ENCODE measurements around the gene DGKI. TPM values are rescaled to one million over a fixed set of nuclear protein-coding genes. Genes with fewer than 3 reads are reported as not detected.

Gene DGKI
- total RNA-seq, 1 experiment from 2014 or later, result 0.55 TPM

- no CpG with 5 or more reads among the region's 3 CpGs for WGBS (ENCODE audit: extremely low coverage, insufficient read length, low lambda C conversion rate)
- no peak overlapping the region for H3K27ac ChIP-seq (ENCODE audit: insufficient read length, low read depth, low read length)
Measured at GRCh38 chr7:137628216-137628615, 218.6 kb downstream of the DGKI start.

More at GRCh38 chr7:137628216-137628615, 218.6 kb downstream of the DGKI start:
- Mint-ChIP-seq H3K4me3 (no peak overlapping the region), H3K27me3 (ENCODE audit: low read depth) (no peaks in the 10 kb centered on the region), H3K27ac (no peak overlapping the region), H3K9me3 (peaks cover 3 to 4% of the 10 kb centered on the region in 2 experiments; a peak in 2 of 5 replicates), H3K36me3 (ENCODE audit: insufficient read depth in 1 of 3, low read depth in 3 of 3) (peaks cover 0 to 4% (median 3%) of the 10 kb centered on the region in 3 experiments; a peak in 4 of 7 replicates), H3K4me1 (0 out of 4 replicates have a peak, but pooled peaks cover 2 to 3% of the 10 kb centered on the region in 2 experiments)
- Histone ChIP-seq H2AFZ (ENCODE audit: low read length) (no peak overlapping the region), H3K18ac (ENCODE audit: insufficient read length, low read depth, low read length) (no peak overlapping the region), H3K79me2 (ENCODE audit: insufficient read depth, low read length) (no peaks in the 10 kb centered on the region), H2BK12ac (ENCODE audit: insufficient read length, low read depth, low read length) (no peak overlapping the region), H3K4ac (ENCODE audit: low read depth, low read length) (no peak overlapping the region), H3K79me1 (ENCODE audit: insufficient read depth, low read depth, low read length, poor library complexity, severe bottlenecking) (no peaks in the 10 kb centered on the region), H4K5ac (ENCODE audit: insufficient read length, low read depth, low read length) (no peak overlapping the region), H3K23me2 (ENCODE audit: insufficient read length, low read depth, low read length, poor library complexity, severe bottlenecking) (no peaks in the 10 kb centered on the region), H4K20me1 (ENCODE audit: control insufficient read depth, insufficient read depth, insufficient read length) (no peaks in the 10 kb centered on the region), H4K91ac (ENCODE audit: insufficient read length, low read depth, low read length) (no peak overlapping the region), H2BK15ac (ENCODE audit: low read depth, low read length) (no peak overlapping the region), H3K23ac (ENCODE audit: insufficient read length, low read depth, low read length) (no peak overlapping the region), H3K27me3 (ENCODE audit: insufficient read depth, low read length) (no peaks in the 10 kb centered on the region), H2BK5ac (ENCODE audit: insufficient read length, low read length) (no peak overlapping the region), H3K56ac (ENCODE audit: insufficient read length, low read depth, low read length) (no peak overlapping the region), H3K4me1 (ENCODE audit: insufficient read depth, low read length) (no peaks in the 10 kb centered on the region), H3K9ac (ENCODE audit: extremely low read depth, insufficient read length, low read length) (no peak overlapping the region), H3K14ac (ENCODE audit: insufficient read depth, low read length) (no peak overlapping the region), H3K9me3 (ENCODE audit: control insufficient read depth, low read depth, low read length) (no peaks in the 10 kb centered on the region), H2BK120ac (ENCODE audit: low read depth, low read length, poor library complexity, severe bottlenecking) (no peak overlapping the region), H2AK5ac (ENCODE audit: insufficient read length, low read length) (no peak overlapping the region), H4K8ac (replicated peaks; ENCODE audit: insufficient read length, low read depth, low read length) (no peak overlapping the region), H3K4me2 (ENCODE audit: insufficient read depth, insufficient read length, low read length) (no peak overlapping the region), H3T11ph (ENCODE audit: low read length) (no peak overlapping the region), H2BK20ac (ENCODE audit: low read depth, low read length, poor library complexity, severe bottlenecking) (no peak overlapping the region)
- DNase-seq, result no peak
- TF ChIP-seq, protein P1, sequence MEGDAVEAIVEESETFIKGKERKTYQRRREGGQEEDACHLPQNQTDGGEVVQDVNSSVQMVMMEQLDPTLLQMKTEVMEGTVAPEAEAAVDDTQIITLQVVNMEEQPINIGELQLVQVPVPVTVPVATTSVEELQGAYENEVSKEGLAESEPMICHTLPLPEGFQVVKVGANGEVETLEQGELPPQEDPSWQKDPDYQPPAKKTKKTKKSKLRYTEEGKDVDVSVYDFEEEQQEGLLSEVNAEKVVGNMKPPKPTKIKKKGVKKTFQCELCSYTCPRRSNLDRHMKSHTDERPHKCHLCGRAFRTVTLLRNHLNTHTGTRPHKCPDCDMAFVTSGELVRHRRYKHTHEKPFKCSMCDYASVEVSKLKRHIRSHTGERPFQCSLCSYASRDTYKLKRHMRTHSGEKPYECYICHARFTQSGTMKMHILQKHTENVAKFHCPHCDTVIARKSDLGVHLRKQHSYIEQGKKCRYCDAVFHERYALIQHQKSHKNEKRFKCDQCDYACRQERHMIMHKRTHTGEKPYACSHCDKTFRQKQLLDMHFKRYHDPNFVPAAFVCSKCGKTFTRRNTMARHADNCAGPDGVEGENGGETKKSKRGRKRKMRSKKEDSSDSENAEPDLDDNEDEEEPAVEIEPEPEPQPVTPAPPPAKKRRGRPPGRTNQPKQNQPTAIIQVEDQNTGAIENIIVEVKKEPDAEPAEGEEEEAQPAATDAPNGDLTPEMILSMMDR (conservative IDR thresholded peaks at IDR 0.05), result no peak
